Globus pallidus (tissue), 1 donor: ENCODE data around the gene GUK1.

Experiments
- DNase-seq: peaks from one replicate; pipeline ENCODE4 v3.0.0-alpha.2; 2015; ENCODE audit warnings: low spot score

Gene GUK1

GRCh38 chr1:228131766-228132165 is 8.3 kb upstream of the GUK1 start:
- DNase-seq: no peak

GRCh38 chr1:228134591-228134990 is 5.5 kb upstream of the GUK1 start:
- no peak for DNase-seq

- no peak for DNase-seq
Observed at GRCh38 chr1:228136901-228137300, 3.2 kb upstream of the GUK1 start.

GRCh38 chr1:228139406-228139930 is 611 bp upstream of the GUK1 start:
- DNase-seq: no peak

- DNase-seq: no peak
Observed at GRCh38 chr1:228140724-228141225, 696 bp downstream of the GUK1 start.

GRCh38 chr1:228141226-228142044 is 1.4 kb downstream of the GUK1 start:
- no peak for DNase-seq

GRCh38 chr1:228142155-228142691 is 2.1 kb downstream of the GUK1 start:
- DNase-seq: no peak

- DNase-seq: no peak
Observed at GRCh38 chr1:228142701-228143136, 2.6 kb downstream of the GUK1 start.

GRCh38 chr1:228143480-228144192 is 3.6 kb downstream of the GUK1 start:
- no peak for DNase-seq

GRCh38 chr1:228144193-228144992 is 4.3 kb downstream of the GUK1 start:
- no peak for DNase-seq

- no peak for DNase-seq
Observed at GRCh38 chr1:228144993-228145343, 4.9 kb downstream of the GUK1 start.

- no peak for DNase-seq
Observed at GRCh38 chr1:228145463-228146416, 5.7 kb downstream of the GUK1 start.

GRCh38 chr1:228146417-228147150 is 6.5 kb downstream of the GUK1 start:
- no peak for DNase-seq

- no peak for DNase-seq
Observed at GRCh38 chr1:228147151-228147693, 7.1 kb downstream of the GUK1 start.

GRCh38 chr1:228147768-228148167 is 7.7 kb downstream of the GUK1 start:
- DNase-seq: no peak

- no peak for DNase-seq
Observed at GRCh38 chr1:228148196-228148861, 8.2 kb downstream of the GUK1 start.

GRCh38 chr1:228148935-228149405 is 8.9 kb downstream of the GUK1 start:
- DNase-seq: no peak

- peak; percentile 84 for DNase-seq
Observed at GRCh38 chr1:228149406-228150119, 9.5 kb downstream of the GUK1 start, which contains the start of gene GJC2. Gene GJC2 (plus strand): TSS chr1:228149930. CDS start chr1:228157759, 7,829 bp downstream.
